T-cell (primary cell): Measurements from ENCODE around the gene CRYBA1. TPM values are rescaled to one million over a fixed set of nuclear protein-coding genes. Genes with fewer than 3 reads are reported as not detected.
"Not testable (repeated sequence)": the region's sequence is repeated elsewhere in the genome, so short reads cannot be mapped to it uniquely, and the experiment has no call there.

ENCODE experiments used
- ATAC-seq, 4 experiments: fragments of 200-7000 bp in 3 of 4; fragments of 150-1000 bp in 1 of 4; cut with Tn5 transposase; replicated peaks in 1 of 4; 1 replicate in 3 of 4; 2 replicates in 1 of 4; pipeline ENCODE4 v1.10.0; 2021; ENCODE audit warnings: moderate library complexity in 3 of 4, mild to moderate bottlenecking in 2 of 4, moderate number of reproducible peaks in 1 of 4
- CTCF ChIA-PET, 2 donors: fragments of 300-600 bp; sonication (Branson Sonifier 250); formaldehyde crosslinking; loops; one replicate each; lab custom pipeline; 2022; ENCODE audit warnings: antibody characterized with exemption in 2 of 2; lab: Charles Lee
- POLR2A ChIA-PET, 2 donors: fragments of 300-600 bp; sonication (Branson Sonifier 250); formaldehyde crosslinking; loops; one replicate each; lab custom pipeline; 2022; ENCODE audit warnings: antibody characterized with exemption in 2 of 2; lab: Charles Lee
- DNase-seq, 35 experiments: peaks; one replicate each; pipeline versions ENCODE4 v3.0.0 to v3.0.0-alpha.2; 2013 to 2023
- H3K27ac ChIP-seq: one replicate; pipeline ENCODE4 v1.5.1; 2013; ENCODE audit warnings: low read length
- H3K27me3 ChIP-seq, 2 experiments: replicated peaks in 1 of 2; 1 replicate in 1 of 2; 2 replicates in 1 of 2; pipeline versions ENCODE4 v1.6.1 to v1.7.0; 2013; ENCODE audit warnings: low read length in 1 of 2, mixed read lengths in 1 of 2; ENCODE audit not compliant: control insufficient read depth in 2 of 2, insufficient read depth in 2 of 2; ENCODE audit errors: extremely low read depth in 1 of 2
- H3K36me3 ChIP-seq, 2 donors: 1 replicate in 1 of 2; 2 replicates in 1 of 2; pipeline versions ENCODE4 v1.6.1 to v1.7.0; 2013; ENCODE audit warnings: low read length in 1 of 2; ENCODE audit not compliant: control insufficient read depth in 2 of 2, insufficient read depth in 1 of 2; ENCODE audit errors: extremely low read depth in 1 of 2
- H3K4me1 ChIP-seq, 2 experiments: 1 replicate in 1 of 2; 2 replicates in 1 of 2; pipeline versions ENCODE4 v1.6.1 to v1.7.0; 2013; ENCODE audit warnings: low read length in 2 of 2, mixed read lengths in 1 of 2; ENCODE audit not compliant: insufficient read depth in 2 of 2, control insufficient read depth in 1 of 2; ENCODE audit errors: extremely low read depth in 1 of 2
- H3K4me3 ChIP-seq, 2 donors: 1 replicate in 1 of 2; 2 replicates in 1 of 2; pipeline versions ENCODE4 v1.5.1 to v1.7.0; 2013; ENCODE audit warnings: mild to moderate bottlenecking in 2 of 2, low read length in 1 of 2, moderate library complexity in 1 of 2; ENCODE audit not compliant: control insufficient read depth in 1 of 2; ENCODE audit errors: extremely low read depth in 1 of 2
- H3K9me3 ChIP-seq: 2 replicates; pipeline ENCODE4 v1.7.0; 2013
- H3K27ac Mint-ChIP-seq, 2 donors: one replicate each; pipeline ENCODE4 v1.8.0; 2020 to 2021; ENCODE audit warnings: mild to moderate bottlenecking in 2 of 2, mixed read lengths in 2 of 2
- H3K27me3 Mint-ChIP-seq, 2 donors: one replicate each; pipeline ENCODE4 v1.8.0; 2021 to 2022; ENCODE audit warnings: mixed read lengths in 2 of 2
- H3K36me3 Mint-ChIP-seq: one replicate; pipeline ENCODE4 v1.8.0; 2021; ENCODE audit warnings: mixed read lengths
- H3K4me1 Mint-ChIP-seq, 3 donors: one replicate each; pipeline ENCODE4 v1.8.0; 2020 to 2022; ENCODE audit warnings: mixed read lengths in 3 of 3, mild to moderate bottlenecking in 1 of 3
- H3K4me3 Mint-ChIP-seq, 3 donors: one replicate each; pipeline ENCODE4 v1.8.0; 2020 to 2022; ENCODE audit warnings: mild to moderate bottlenecking in 3 of 3, mixed read lengths in 3 of 3, moderate library complexity in 3 of 3
- H3K9me3 Mint-ChIP-seq, 3 donors: one replicate each; pipeline ENCODE4 v1.8.0; 2020 to 2022; ENCODE audit warnings: mixed read lengths in 3 of 3
- WGBS: methylation state at CpG from one replicate; pipeline ENCODE4 v1.1.5; 2013; ENCODE audit warnings: missing lambda C conversion rate; ENCODE audit not compliant: insufficient coverage; 5-methylcytosine and 5-hydroxymethylcytosine counted together
- total RNA-seq, 35 experiments: library from RNA in 6 of 35; stranded (reverse) in 6 of 35; fragments of 120-200 nt in 1 of 35; gene quantifications; one replicate each; pipeline versions ENCODE4 v1.2.1 to v1.2.4 and lab custom pipeline; 2013 to 2026

The CRYBA1 gene
- total RNA-seq, 5 donors from 2014 or later (not counting 1 experiment from before 2014, with no cell fraction given) = not detected

- H3K4me1 ChIP-seq = no peaks in the 10 kb centered on the region
- Mint-ChIP-seq H3K4me1 (peaks cover 33 to 42% (median 35%) of the 10 kb centered on the region in 3 donors), H3K4me3 (no peak overlapping the region), H3K27me3 (no peaks in the 10 kb centered on the region), H3K36me3 (peaks cover 23% of the 10 kb centered on the region), H3K9me3 (no peaks in the 10 kb centered on the region), H3K27ac (peak overlapping the region in 1 of 2 donors; percentile 6)
- H3K27ac ChIP-seq = no peak overlapping the region
- ATAC-seq = no peak
- no peaks in the 10 kb centered on the region for H3K27me3 ChIP-seq
- no peaks in the 10 kb centered on the region for H3K9me3 ChIP-seq
- WGBS = no CpG with 5 or more reads among the region's 3 CpGs
- H3K4me3 ChIP-seq = no peak overlapping the region
- CTCF ChIA-PET = interaction anchor here in 1 of 2 donors (0.6 to 2.0 kb wide), 4 partner anchors 33 to 121 kb away, joined by 3 to 10 read pairs (median 6); no protein-coding TSS in a partner anchor
- no peak for DNase-seq
- H3K36me3 ChIP-seq = peaks cover 0 to 34% of the 10 kb centered on the region in 2 donors
- POLR2A ChIA-PET = interaction anchor here in 1 of 2 donors (0.6 kb wide), 1 partner anchor 11 kb away, joined by 3 read pairs; no protein-coding TSS in a partner anchor
Observed at GRCh38 chr17:29257756-29258155, 11.1 kb downstream of the CRYBA1 start.

- no peak for ATAC-seq
- no peak overlapping the region for H3K4me3 Mint-ChIP-seq
- ChIA-PET POLR2A (no interaction called here), CTCF (no interaction called here)
- peaks cover 34 to 40% (median 39%) of the 10 kb centered on the region in 3 donors for H3K4me1 Mint-ChIP-seq
- H3K27me3 ChIP-seq = no peaks in the 10 kb centered on the region
- no peaks in the 10 kb centered on the region for H3K4me1 ChIP-seq
- peaks cover 2 to 70% of the 10 kb centered on the region in 2 donors for H3K36me3 ChIP-seq
- no peak for DNase-seq
- no peaks in the 10 kb centered on the region for H3K27me3 Mint-ChIP-seq
- H3K36me3 Mint-ChIP-seq = peaks cover 38% of the 10 kb centered on the region
- whole genome bisulfite sequencing = no CpG with 5 or more reads among the region's 5 CpGs
- no peak overlapping the region for H3K4me3 ChIP-seq
- no peaks in the 10 kb centered on the region for H3K9me3 Mint-ChIP-seq
- no peaks in the 10 kb centered on the region for H3K9me3 ChIP-seq
- H3K27ac ChIP-seq = no peak overlapping the region
- peak overlapping the region; percentile 7 to 51 for H3K27ac Mint-ChIP-seq
Observed at GRCh38 chr17:29263916-29264315, 17.3 kb downstream of the CRYBA1 start.

- Histone ChIP-seq H3K36me3 (peaks cover 10 to 40% of the 10 kb centered on the region in 2 donors), H3K4me1 (peaks cover 0 to 16% of the 10 kb centered on the region in 2 experiments)
- POLR2A ChIA-PET, H3K4me3 ChIP-seq, H3K27me3 Mint-ChIP-seq, ATAC-seq, H3K27me3 ChIP-seq, DNase-seq, H3K27ac Mint-ChIP-seq, H3K27ac ChIP-seq, H3K9me3 ChIP-seq, H3K9me3 Mint-ChIP-seq: not testable (repeated sequence)
- WGBS = no CpG with 5 or more reads among the region's 9 CpGs
- H3K4me3 Mint-ChIP-seq = peak overlapping the region in 1 of 3 donors; percentile 7
- peaks cover 37% of the 10 kb centered on the region for H3K36me3 Mint-ChIP-seq
- peaks cover 59 to 60% (median 59%) of the 10 kb centered on the region in 3 donors for H3K4me1 Mint-ChIP-seq
- CTCF ChIA-PET = interaction anchor here in 1 of 2 donors (0.6 kb wide), 1 partner anchor 145 kb away, joined by 3 read pairs; no protein-coding TSS in a partner anchor
Observed at GRCh38 chr17:29271980-29272379, 25.3 kb downstream of the CRYBA1 start.

GRCh38 chr17:29273924-29274323 is 27.3 kb downstream of the CRYBA1 start:
- Mint-ChIP-seq H3K9me3 (no peaks in the 10 kb centered on the region), H3K4me3 (peak overlapping the region in 1 of 3 donors; percentile 9), H3K36me3 (peaks cover 51% of the 10 kb centered on the region), H3K4me1 (peaks cover 67 to 72% (median 68%) of the 10 kb centered on the region in 3 donors), H3K27me3 (no peaks in the 10 kb centered on the region), H3K27ac (peak overlapping the region in 1 of 2 donors; percentile 45)
- ChIA-PET CTCF (interaction anchor here (0.6 to 1.6 kb wide), 5 partner anchors 10 to 21 kb away, joined by 3 to 7 read pairs (median 5); partner anchors contain the start of gene NUFIP2 (in 1 of the 2)), POLR2A (no interaction called here)
- H3K4me1 ChIP-seq = peaks cover 0 to 28% of the 10 kb centered on the region in 2 experiments
- peaks cover under 1% of the 10 kb centered on the region for H3K9me3 ChIP-seq
- ATAC-seq (peak in 1 of 4 experiments; percentile 22), DNase-seq (no peak)
- H3K36me3 ChIP-seq = peaks cover 8 to 48% of the 10 kb centered on the region in 2 donors
- WGBS = no CpG with 5 or more reads among the region's 1 CpG
- H3K27me3 ChIP-seq = no peaks in the 10 kb centered on the region
- no peak overlapping the region for H3K27ac ChIP-seq
- H3K4me3 ChIP-seq = no peak overlapping the region

- H3K36me3 ChIP-seq = peaks cover 26 to 66% of the 10 kb centered on the region in 2 donors
- Mint-ChIP-seq H3K4me3 (peak overlapping the region in 1 of 3 donors; percentile 7), H3K36me3 (peaks cover 63% of the 10 kb centered on the region), H3K27me3 (no peaks in the 10 kb centered on the region), H3K4me1 (peaks cover 70 to 75% (median 73%) of the 10 kb centered on the region in 3 donors), H3K9me3 (peaks cover 0 to 5% (median 4%) of the 10 kb centered on the region in 3 donors), H3K27ac (no peak overlapping the region)
- H3K4me3 ChIP-seq = peak overlapping the region in 1 of 2 donors; percentile 15
- H3K27ac ChIP-seq = no peak overlapping the region
- H3K9me3 ChIP-seq = peaks cover 7% of the 10 kb centered on the region
- H3K27me3 ChIP-seq = no peaks in the 10 kb centered on the region
- DNase-seq (no peak), ATAC-seq (no peak)
- H3K4me1 ChIP-seq = peaks cover 0 to 43% of the 10 kb centered on the region in 2 experiments
- CTCF ChIA-PET = interaction anchor here in 1 of 2 donors (1.7 kb wide), 1 partner anchor 12 kb away, joined by 8 read pairs; no protein-coding TSS in a partner anchor
- POLR2A ChIA-PET = no interaction called here
Observed at GRCh38 chr17:29278692-29279091, 32.0 kb downstream of the CRYBA1 start.

- DNase-seq (no peak), ATAC-seq (no peak)
- H3K27me3 Mint-ChIP-seq = no peaks in the 10 kb centered on the region
- peaks cover 26 to 62% of the 10 kb centered on the region in 2 donors for H3K36me3 ChIP-seq
- H3K4me3 ChIP-seq = peak overlapping the region in 1 of 2 donors; percentile 32
- peaks cover 68 to 72% (median 71%) of the 10 kb centered on the region in 3 donors for H3K4me1 Mint-ChIP-seq
- CTCF ChIA-PET = interaction anchor here in 1 of 2 donors (1.7 kb wide), 1 partner anchor 11 kb away, joined by 8 read pairs; no protein-coding TSS in a partner anchor
- H3K4me3 Mint-ChIP-seq = peak overlapping the region in 1 of 3 donors; percentile 20
- peaks cover under 1 to 43% of the 10 kb centered on the region in 2 experiments for H3K4me1 ChIP-seq
- peaks cover 62% of the 10 kb centered on the region for H3K36me3 Mint-ChIP-seq
- H3K9me3 Mint-ChIP-seq = peaks cover 0 to 5% (median 4%) of the 10 kb centered on the region in 3 donors
- POLR2A ChIA-PET = no interaction called here
- peaks cover 7% of the 10 kb centered on the region for H3K9me3 ChIP-seq
- 86% methylated on average over 1 of the region's 5 CpGs for WGBS
- H3K27ac Mint-ChIP-seq = no peak overlapping the region
- H3K27ac ChIP-seq = no peak overlapping the region
- no peaks in the 10 kb centered on the region for H3K27me3 ChIP-seq
Observed at GRCh38 chr17:29279397-29280070, 32.9 kb downstream of the CRYBA1 start.
